NAMALWA (cell line): Measurements from ENCODE around the gene PNPLA3.

ENCODE experiments used
- DNase-seq: peaks from one replicate; pipeline ENCODE4 v3.0.0-alpha.2; 2015; ENCODE audit warnings: low spot score

Gene PNPLA3

GRCh38 chr22:43923631-43924464 lies at the start of gene PNPLA3:
PNPLA3 (plus strand) TSS chr22:43923805; CDS start chr22:43923912, 107 bp downstream.
- peak; percentile 55 for DNase-seq

- DNase-seq = no peak
These were observed 46.6 kb upstream of the PNPLA3 start for GRCh38 chr22:43876866-43877509.

GRCh38 chr22:43878079-43878795 lies 45.4 kb upstream of the PNPLA3 start:
- no peak for DNase-seq

- DNase-seq = no peak
These were observed 44.6 kb upstream of the PNPLA3 start for GRCh38 chr22:43878831-43879550.

- DNase-seq = no peak
These were observed 43.6 kb upstream of the PNPLA3 start for GRCh38 chr22:43879901-43880540.

- no peak for DNase-seq
These were observed 43.0 kb upstream of the PNPLA3 start for GRCh38 chr22:43880541-43880991.

GRCh38 chr22:43881091-43882061 lies 42.2 kb upstream of the PNPLA3 start:
- DNase-seq = no peak

- no peak for DNase-seq
These were observed 41.4 kb upstream of the PNPLA3 start for GRCh38 chr22:43882122-43882767.

- DNase-seq = peak; percentile 83
These were observed 40.5 kb upstream of the PNPLA3 start for GRCh38 chr22:43883012-43883661.

- DNase-seq = no peak
These were observed 39.7 kb upstream of the PNPLA3 start for GRCh38 chr22:43883719-43884415.

GRCh38 chr22:43884600-43885318 lies 38.8 kb upstream of the PNPLA3 start:
- DNase-seq = peak; percentile 60

GRCh38 chr22:43885319-43885671 lies 38.3 kb upstream of the PNPLA3 start:
- no peak for DNase-seq

GRCh38 chr22:43885786-43886185 lies 37.8 kb upstream of the PNPLA3 start:
- DNase-seq = no peak

GRCh38 chr22:43886231-43886630 lies 37.4 kb upstream of the PNPLA3 start:
- no peak for DNase-seq

GRCh38 chr22:43887391-43887790 lies 36.2 kb upstream of the PNPLA3 start:
- no peak for DNase-seq

- DNase-seq = no peak
These were observed 34.9 kb upstream of the PNPLA3 start for GRCh38 chr22:43888740-43889139.

GRCh38 chr22:43889201-43889859 lies 34.3 kb upstream of the PNPLA3 start:
- no peak for DNase-seq

- DNase-seq = no peak
These were observed 33.7 kb upstream of the PNPLA3 start for GRCh38 chr22:43889860-43890253.
